ENCODE data around the gene BRIX1. TPM values are rescaled to one million over a fixed set of nuclear protein-coding genes. Genes with fewer than 3 reads are reported as not detected.

Gene BRIX1
- total RNA-seq, 6 experiments from 2014 or later, result 49.3 to 60.4 (median 55.0) TPM

GRCh38 chr5:34928267-34928666 lies 12.8 kb downstream of the BRIX1 start:
- H3K27ac Mint-ChIP-seq, result no peak overlapping the region
- no peaks in the 10 kb centered on the region; the same call in 1 of the 2 replicates for H3K27me3 Mint-ChIP-seq (ENCODE audit: insufficient read depth)
- H3K4me1 Mint-ChIP-seq (ENCODE audit: low read depth), result peaks cover 39% of the 10 kb centered on the region
- TF ChIP-seq CTCF (IDR thresholded peaks at IDR 0.05), result no peak
- H3K36me3 Mint-ChIP-seq (ENCODE audit: low read depth), result peaks cover 32% of the 10 kb centered on the region
- no peaks in the 10 kb centered on the region for H3K9me3 Mint-ChIP-seq
- no peak for DNase-seq
- H3K4me3 Mint-ChIP-seq, result no peak overlapping the region

GRCh38 chr5:34929134-34929719 lies 13.7 kb downstream of the BRIX1 start, which contains the start of gene DNAJC21:
Gene DNAJC21, plus strand, starts transcription at chr5:34929559. Its CDS starts 261 bp downstream, at chr5:34929820.
- Mint-ChIP-seq H3K9me3 (no peaks in the 10 kb centered on the region), H3K36me3 (ENCODE audit: low read depth) (peaks cover 34% of the 10 kb centered on the region), H3K4me1 (ENCODE audit: low read depth) (peaks cover 34% of the 10 kb centered on the region), H3K4me3 (peak within 1 kb of the TSS; percentile 88), H3K27me3 (ENCODE audit: insufficient read depth) (no peaks in the 10 kb centered on the region; the same call in none of the 2 replicates), H3K27ac (peak within 1 kb of the TSS; percentile 74)
- DNase-seq, result peak; percentile 96
- no peak for TF ChIP-seq CTCF (IDR thresholded peaks at IDR 0.05)

GRCh38 chr5:34929720-34930461 lies 14.4 kb downstream of the BRIX1 start:
- Mint-ChIP-seq H3K27ac (peak overlapping the region; percentile 74), H3K27me3 (ENCODE audit: insufficient read depth) (no peaks in the 10 kb centered on the region; the same call in none of the 2 replicates), H3K36me3 (ENCODE audit: low read depth) (peaks cover 28% of the 10 kb centered on the region), H3K4me1 (ENCODE audit: low read depth) (peaks cover 29% of the 10 kb centered on the region), H3K4me3 (peak overlapping the region; percentile 86), H3K9me3 (no peaks in the 10 kb centered on the region)
- peak; percentile 76 for DNase-seq
- no peak for TF ChIP-seq CTCF (IDR thresholded peaks at IDR 0.05)

GRCh38 chr5:34930462-34930844 lies 14.9 kb downstream of the BRIX1 start:
- H3K4me1 Mint-ChIP-seq (ENCODE audit: low read depth), result peaks cover 30% of the 10 kb centered on the region
- H3K27me3 Mint-ChIP-seq (ENCODE audit: insufficient read depth), result no peaks in the 10 kb centered on the region; the same call in none of the 2 replicates
- H3K4me3 Mint-ChIP-seq, result peak overlapping the region; percentile 86
- no peak for TF ChIP-seq CTCF (IDR thresholded peaks at IDR 0.05)
- H3K36me3 Mint-ChIP-seq (ENCODE audit: low read depth), result peaks cover 23% of the 10 kb centered on the region
- H3K9me3 Mint-ChIP-seq, result no peaks in the 10 kb centered on the region
- peak; percentile 63 for DNase-seq
- peak overlapping the region; percentile 74 for H3K27ac Mint-ChIP-seq

DNA sequence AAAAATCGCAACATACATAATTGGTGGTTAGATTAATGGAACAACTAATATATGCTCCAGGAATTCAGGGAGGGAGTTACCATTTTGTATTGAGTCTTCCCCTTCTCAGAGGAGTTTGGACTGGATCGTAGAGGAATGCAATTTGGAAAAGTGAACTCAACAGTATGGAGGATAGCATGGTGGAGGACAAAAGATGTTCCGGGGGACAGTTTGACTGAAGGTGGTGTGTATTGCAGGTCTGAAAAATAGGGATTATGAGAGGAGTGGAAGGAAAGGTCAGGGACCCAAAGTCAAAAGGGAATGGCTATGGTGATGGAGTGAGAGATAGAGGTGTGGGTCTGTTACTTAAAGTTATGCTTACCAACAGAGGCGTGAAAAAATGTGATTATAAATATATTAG lies 15.4 kb downstream of the BRIX1 start:
- Mint-ChIP-seq H3K36me3 (ENCODE audit: low read depth) (peaks cover 25% of the 10 kb centered on the region), H3K4me1 (ENCODE audit: low read depth) (peaks cover 30% of the 10 kb centered on the region), H3K4me3 (peak overlapping the region; percentile 86), H3K27ac (peak overlapping the region; percentile 74), H3K9me3 (no peaks in the 10 kb centered on the region), H3K27me3 (ENCODE audit: insufficient read depth) (no peaks in the 10 kb centered on the region; the same call in none of the 2 replicates)
- no peak for DNase-seq
- no peak for TF ChIP-seq CTCF (IDR thresholded peaks at IDR 0.05)

Measured in HFFc6 (cell line).